Inferior parietal cortex (tissue), 1 donor: Measurements from ENCODE around the gene TTC23.

ENCODE experiments used
- DNase-seq: peaks from one replicate; pipeline ENCODE4 v3.0.0-alpha.2; 2016; ENCODE audit errors: extremely low spot score

The TTC23 gene

GRCh38 chr15:99104788-99105513 is 144.4 kb downstream of the TTC23 start, which contains the start of gene SYNM:
Gene SYNM, plus strand, starts transcription at chr15:99105080. Its CDS starts 120 bp downstream, at chr15:99105200.
- DNase-seq, result peak; percentile 69

GRCh38 chr15:99103279-99103678 is 146.1 kb downstream of the TTC23 start:
- no peak for DNase-seq

GRCh38 chr15:99102332-99103235 is 146.8 kb downstream of the TTC23 start:
- no peak for DNase-seq

GRCh38 chr15:99101501-99101900 is 147.9 kb downstream of the TTC23 start:
- DNase-seq, result no peak

- DNase-seq, result peak; percentile 80
Observed at GRCh38 chr15:99100245-99101173, 148.9 kb downstream of the TTC23 start.

- DNase-seq, result no peak
Observed at GRCh38 chr15:99099661-99100060, 149.7 kb downstream of the TTC23 start.

GRCh38 chr15:99098991-99099390 is 150.4 kb downstream of the TTC23 start:
- DNase-seq, result no peak

GRCh38 chr15:99098426-99098825 is 151.0 kb downstream of the TTC23 start:
- DNase-seq, result no peak

- no peak for DNase-seq
Observed at GRCh38 chr15:99097441-99098410, 151.7 kb downstream of the TTC23 start.

- DNase-seq, result no peak
Observed at GRCh38 chr15:99096894-99097426, 152.4 kb downstream of the TTC23 start.

GRCh38 chr15:99096173-99096893 is 153.0 kb downstream of the TTC23 start:
- DNase-seq, result no peak

- DNase-seq, result no peak
Observed at GRCh38 chr15:99095626-99096025, 153.8 kb downstream of the TTC23 start.

GRCh38 chr15:99092554-99093172 is 156.7 kb downstream of the TTC23 start:
- no peak for DNase-seq

GRCh38 chr15:99090938-99091337 is 158.4 kb downstream of the TTC23 start:
- DNase-seq, result no peak

- no peak for DNase-seq
Observed at GRCh38 chr15:99090011-99090699, 159.2 kb downstream of the TTC23 start.

GRCh38 chr15:99087405-99087943 is 161.9 kb downstream of the TTC23 start:
- DNase-seq, result no peak

GRCh38 chr15:99086327-99086667 is 163.1 kb downstream of the TTC23 start:
- DNase-seq, result no peak
